HT1080 (cell line): ENCODE measurements around the gene ANKRD1. TPM values are rescaled to one million over a fixed set of nuclear protein-coding genes. Genes with fewer than 3 reads are reported as not detected.

Source experiments
- DNase-seq: peaks from one replicate; pipeline ENCODE4 v3.0.0-alpha.2; 2015; ENCODE audit warnings: low read depth
- small RNA-seq: library from RNA; depleted of rRNA; stranded (forward); fragments of <200 nt; gene quantifications from one replicate; pipeline ENCODE3, GENCODE V24; 2014
- total RNA-seq: library from RNA; depleted of rRNA; stranded (reverse); fragments of >200 nt; shearing (Covaris generic); gene quantifications from 2 replicates; pipeline ENCODE4 v1.2.3, GENCODE V29; 2014; rRNA removed

ANKRD1 gene
- total RNA-seq, 1 experiment from 2014 or later, result 75.3 TPM

DNA sequence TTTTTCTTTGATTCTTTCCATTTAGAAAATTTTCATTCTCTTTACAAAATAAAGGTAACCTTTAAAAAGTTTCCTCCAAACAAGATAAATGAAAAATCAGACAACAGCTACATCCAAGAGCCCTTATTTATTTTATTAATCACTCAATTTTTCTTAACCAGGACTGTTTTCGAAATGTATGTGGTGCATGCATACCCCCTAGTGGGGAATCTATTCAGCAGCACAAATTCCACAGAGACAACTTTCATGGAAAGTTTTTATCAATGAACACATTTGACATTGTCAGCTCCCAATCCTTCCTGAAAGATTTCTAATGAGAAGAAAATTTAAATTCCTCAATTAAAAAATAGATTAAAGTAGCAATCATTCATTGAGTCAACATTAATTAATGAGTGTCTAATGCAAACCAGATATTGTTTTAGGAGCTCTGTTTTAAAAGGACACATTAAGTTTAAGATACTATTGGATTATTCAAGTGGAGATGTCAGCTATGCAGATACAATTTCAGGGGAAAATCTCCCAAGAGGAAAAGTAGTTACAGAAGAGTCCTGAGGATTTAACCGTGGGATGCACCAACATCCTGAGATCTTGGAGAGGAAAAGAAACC is 57.9 kb downstream of the ANKRD1 start:
- peak; percentile 50 for DNase-seq

Small RNAs within 50 kb of the gene (small RNA-seq; reads per million reads assigned to genes)
- not detected for gene RF00019
- gene RNU6-740P, result not detected

Other genes with a start within 250 kb of the ANKRD1 start
- gene HTR7, start 63.0 kb downstream of the ANKRD1 start, total RNA-seq, result 16.8 and 19.4 TPM in 2 replicates
- gene RPP30, start 49.1 kb downstream of the ANKRD1 start, total RNA-seq, result 90.6 and 100 TPM in 2 replicates